Mucosa of descending colon (tissue), 3 donors: ENCODE results near the gene CCBE1. TPM values are rescaled to one million over a fixed set of nuclear protein-coding genes. Genes with fewer than 3 reads are reported as not detected.
"Not testable (repeated sequence)": the region's sequence is repeated elsewhere in the genome, so short reads cannot be mapped to it uniquely, and the experiment has no call there.

Experiments
- ATAC-seq: fragments of 200-7000 bp; cut with Tn5 transposase; one replicate; pipeline ENCODE4 v1.9.1; 2020; ENCODE audit warnings: mild to moderate bottlenecking, moderate library complexity
- DNase-seq, 3 donors: peaks; one replicate each; pipeline ENCODE4 v3.0.0-alpha.2; 2020
- H3K36me3 ChIP-seq: fragments of 200-600 bp; one replicate; pipeline ENCODE4 v1.8.0; 2021; ENCODE audit warnings: low read depth, mild to moderate bottlenecking
- H3K4me1 ChIP-seq: fragments of 200-600 bp; one replicate; pipeline ENCODE4 v1.8.0; 2021; ENCODE audit warnings: low read depth, mild to moderate bottlenecking
- H3K4me3 ChIP-seq: fragments of 200-600 bp; one replicate; pipeline ENCODE4 v1.8.0; 2021; ENCODE audit warnings: mild to moderate bottlenecking
- H3K9me3 ChIP-seq: fragments of 200-600 bp; one replicate; pipeline ENCODE4 v1.8.0; 2021; ENCODE audit warnings: mild to moderate bottlenecking
- intact Hi-C, 2 donors: fragments of 100-400 bp; cut with DNase I in 1 of 2; cut with micrococcal nuclease in 1 of 2; formaldehyde crosslinking; loops; one replicate each; pipeline versions ENCODE4 v1.11.0 to v1.11.1; 2022; cut with DNase I, micrococcal nuclease
- total RNA-seq, 3 donors: library from RNA; stranded (reverse); fragmentation: NEBNext Ultra II Directional in 2 of 3; extraction: Animal tissue kit (Norgen Biotek cat#: 25700) in 2 of 3; gene quantifications; one replicate each; pipeline versions ENCODE4 v1.2.1 to v1.2.4, GENCODE V29; 2021 to 2023
- TF ChIP-seq, protein P1 (sequence below): fragments of 200-600 bp; IDR thresholded peaks from one replicate; pipeline ENCODE4 v1.8.0; 2022; ENCODE audit warnings: antibody characterized with exemption, mild to moderate bottlenecking
- donor health status: DM: no; HTN: no; CAD: no; lungs with moderate emphysema.
- donor health status: DM: no; HTN: no; CAD: no.
- donor health status: DM: no; HTN: yes; CAD: no.

The CCBE1 gene
- total RNA-seq, 3 donors from 2014 or later, result 1.6 to 54.7 (median 2.2) TPM

DNA sequence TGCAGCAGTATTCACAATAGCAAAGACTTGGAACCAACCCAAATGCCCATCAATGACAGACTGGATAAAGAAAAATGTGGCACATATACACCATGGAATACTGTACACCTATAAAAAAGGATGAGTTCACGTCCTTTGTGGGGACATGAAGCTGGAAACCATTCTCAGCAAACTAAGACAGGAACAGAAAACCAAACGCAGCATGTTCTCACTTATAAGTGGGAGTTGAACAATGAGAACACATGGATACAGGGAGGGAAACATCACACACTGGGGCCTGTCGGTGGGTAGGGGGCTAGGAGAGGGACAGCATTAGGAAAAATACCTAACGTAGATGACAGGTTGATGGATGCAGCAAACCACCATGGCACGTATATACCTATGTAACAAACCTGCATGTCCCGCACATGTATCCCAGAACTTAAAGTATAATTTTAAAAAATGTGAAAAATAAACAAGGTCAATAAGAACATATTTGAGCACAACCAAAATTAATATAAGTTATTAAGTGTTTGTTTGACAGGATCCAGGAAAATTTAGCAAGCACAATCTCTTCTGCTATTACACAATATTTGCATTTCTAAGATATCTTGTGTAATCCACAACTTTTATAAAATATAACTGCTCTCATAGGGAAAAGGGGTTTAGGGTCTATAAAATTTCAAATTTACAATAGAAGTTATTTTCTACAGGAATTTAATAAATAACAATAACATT, 22.9 kb downstream of the CCBE1 start:
- ATAC-seq (no peak), DNase-seq (no peak)
- no peaks in the 10 kb centered on the region for H3K36me3 ChIP-seq
- intact Hi-C loops, result no loop called here
- H3K9me3 ChIP-seq, result no peaks in the 10 kb centered on the region
- H3K4me1 ChIP-seq, result no peaks in the 10 kb centered on the region
- TF ChIP-seq, protein P1, sequence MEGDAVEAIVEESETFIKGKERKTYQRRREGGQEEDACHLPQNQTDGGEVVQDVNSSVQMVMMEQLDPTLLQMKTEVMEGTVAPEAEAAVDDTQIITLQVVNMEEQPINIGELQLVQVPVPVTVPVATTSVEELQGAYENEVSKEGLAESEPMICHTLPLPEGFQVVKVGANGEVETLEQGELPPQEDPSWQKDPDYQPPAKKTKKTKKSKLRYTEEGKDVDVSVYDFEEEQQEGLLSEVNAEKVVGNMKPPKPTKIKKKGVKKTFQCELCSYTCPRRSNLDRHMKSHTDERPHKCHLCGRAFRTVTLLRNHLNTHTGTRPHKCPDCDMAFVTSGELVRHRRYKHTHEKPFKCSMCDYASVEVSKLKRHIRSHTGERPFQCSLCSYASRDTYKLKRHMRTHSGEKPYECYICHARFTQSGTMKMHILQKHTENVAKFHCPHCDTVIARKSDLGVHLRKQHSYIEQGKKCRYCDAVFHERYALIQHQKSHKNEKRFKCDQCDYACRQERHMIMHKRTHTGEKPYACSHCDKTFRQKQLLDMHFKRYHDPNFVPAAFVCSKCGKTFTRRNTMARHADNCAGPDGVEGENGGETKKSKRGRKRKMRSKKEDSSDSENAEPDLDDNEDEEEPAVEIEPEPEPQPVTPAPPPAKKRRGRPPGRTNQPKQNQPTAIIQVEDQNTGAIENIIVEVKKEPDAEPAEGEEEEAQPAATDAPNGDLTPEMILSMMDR, result no peak
- no peak overlapping the region for H3K4me3 ChIP-seq

DNA sequence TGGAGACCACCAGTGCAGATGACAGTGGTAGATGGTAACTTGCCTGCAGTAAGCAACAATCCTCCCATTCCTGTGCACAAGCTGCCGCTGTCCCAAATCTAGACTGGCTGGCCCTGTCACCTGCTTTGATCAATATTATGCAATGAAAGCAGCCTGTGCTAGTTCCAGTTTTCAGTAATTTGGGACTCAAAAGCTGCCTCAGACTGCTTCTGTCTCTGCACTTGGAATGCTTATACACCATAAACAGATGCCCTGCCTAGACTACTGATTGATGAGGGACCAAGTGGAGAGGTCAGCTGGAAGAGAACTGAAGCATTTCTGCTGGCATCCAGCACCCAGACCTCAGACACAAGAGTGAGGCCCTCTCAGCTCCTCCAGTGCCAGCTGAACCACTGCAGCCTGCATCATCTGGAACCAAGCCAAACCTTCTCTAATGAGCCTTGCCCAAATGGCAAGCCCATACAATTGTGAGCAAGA, 24.9 kb downstream of the CCBE1 start:
- TF ChIP-seq, protein P1, result no peak
- H3K36me3 ChIP-seq, result no peaks in the 10 kb centered on the region
- DNase-seq, result no peak
- intact Hi-C loops, result no loop called here
- H3K4me3 ChIP-seq, result no peak overlapping the region
- H3K4me1 ChIP-seq, result no peaks in the 10 kb centered on the region
- no peak for ATAC-seq
- no peaks in the 10 kb centered on the region for H3K9me3 ChIP-seq

DNA sequence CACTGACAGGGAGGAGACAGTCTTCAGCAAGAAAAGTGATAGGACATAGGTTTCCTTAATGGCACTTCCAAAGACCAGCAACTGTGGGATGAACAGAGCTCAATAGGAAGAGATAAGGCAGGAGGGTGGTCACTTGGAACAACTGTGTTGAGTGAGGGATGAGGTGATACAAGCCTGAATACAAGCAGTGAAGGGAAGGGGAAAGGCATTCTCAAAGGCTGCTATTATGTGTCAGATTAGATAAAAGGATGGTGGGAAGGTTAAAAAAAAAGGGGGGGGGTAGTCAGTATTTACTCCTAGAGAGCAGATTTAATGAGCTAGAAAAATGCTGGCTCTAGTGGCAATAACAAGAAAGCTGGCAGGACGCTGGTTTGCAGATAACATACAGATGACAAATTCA, 25.7 kb downstream of the CCBE1 start:
- TF ChIP-seq, protein P1, result no peak
- no peak for DNase-seq
- ATAC-seq, result no peak
- H3K4me1 ChIP-seq, result no peaks in the 10 kb centered on the region
- H3K36me3 ChIP-seq, result no peaks in the 10 kb centered on the region
- H3K4me3 ChIP-seq, result no peak overlapping the region
- no peaks in the 10 kb centered on the region for H3K9me3 ChIP-seq
- intact Hi-C loops, result no loop called here

DNA sequence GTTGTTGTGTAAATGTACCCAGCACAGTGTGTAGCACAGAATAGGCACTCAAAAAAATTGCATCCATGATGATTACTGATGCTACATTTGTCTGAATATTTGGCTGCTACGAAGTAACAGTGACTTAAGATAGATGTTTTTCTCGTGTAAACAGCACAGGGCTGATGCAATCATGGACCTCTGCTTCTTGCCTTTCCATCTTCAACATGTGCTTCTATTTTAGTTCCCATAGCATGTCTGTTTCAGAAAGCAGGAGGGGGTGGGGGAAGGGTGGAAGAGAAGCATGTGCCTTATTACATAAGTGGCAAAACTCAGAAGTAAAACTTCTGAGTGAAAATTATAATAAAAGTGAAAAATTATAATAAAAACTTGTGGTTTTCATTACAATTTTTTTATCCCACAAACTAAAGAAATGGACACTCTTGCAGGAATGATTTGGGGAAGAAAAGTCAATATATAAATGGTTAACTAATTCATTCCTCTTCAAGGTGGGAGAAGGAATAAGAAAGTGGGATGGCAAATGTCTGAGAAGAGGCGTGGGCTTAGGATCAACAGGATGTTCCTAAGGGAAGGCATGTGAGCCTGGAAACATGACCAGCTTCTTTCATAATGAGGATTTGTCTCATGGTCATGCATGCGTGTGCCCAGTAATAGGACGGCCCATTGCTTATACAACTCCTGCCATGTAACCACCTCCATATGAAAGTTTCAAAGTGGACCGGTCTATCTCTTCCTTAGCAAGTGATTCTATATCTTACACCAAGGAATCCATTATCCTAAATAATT, 27.2 kb downstream of the CCBE1 start:
- H3K4me3 ChIP-seq, result no peak overlapping the region
- H3K9me3 ChIP-seq, result no peaks in the 10 kb centered on the region
- ATAC-seq, result no peak
- intact Hi-C loops, result no loop called here
- no peak for DNase-seq
- no peaks in the 10 kb centered on the region for H3K36me3 ChIP-seq
- TF ChIP-seq, protein P1, result no peak
- no peaks in the 10 kb centered on the region for H3K4me1 ChIP-seq

DNA sequence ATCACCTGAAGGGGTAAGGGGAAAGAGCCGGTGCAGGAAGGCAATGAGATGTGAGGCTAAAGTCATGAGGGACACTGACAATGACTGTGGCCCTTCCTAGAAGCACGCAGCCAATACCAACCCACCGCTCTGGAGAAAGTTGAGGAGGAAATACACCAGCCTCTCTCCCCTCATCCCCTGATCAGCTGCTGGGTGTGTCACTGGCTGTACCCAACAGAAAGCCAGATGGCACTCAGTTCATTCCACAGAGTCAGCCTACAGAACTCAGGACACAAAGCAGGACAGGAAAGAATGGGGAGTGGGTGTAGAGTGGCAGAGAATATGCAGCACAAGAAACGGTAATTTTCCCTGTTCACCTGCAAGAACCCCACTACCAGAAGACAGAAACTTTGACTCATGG, 29.7 kb downstream of the CCBE1 start:
- DNase-seq, result no peak
- no peaks in the 10 kb centered on the region for H3K4me1 ChIP-seq
- TF ChIP-seq, protein P1, result no peak
- no peak overlapping the region for H3K4me3 ChIP-seq
- no peaks in the 10 kb centered on the region for H3K36me3 ChIP-seq
- intact Hi-C loops, result no loop called here
- no peaks in the 10 kb centered on the region for H3K9me3 ChIP-seq
- ATAC-seq, result no peak

DNA sequence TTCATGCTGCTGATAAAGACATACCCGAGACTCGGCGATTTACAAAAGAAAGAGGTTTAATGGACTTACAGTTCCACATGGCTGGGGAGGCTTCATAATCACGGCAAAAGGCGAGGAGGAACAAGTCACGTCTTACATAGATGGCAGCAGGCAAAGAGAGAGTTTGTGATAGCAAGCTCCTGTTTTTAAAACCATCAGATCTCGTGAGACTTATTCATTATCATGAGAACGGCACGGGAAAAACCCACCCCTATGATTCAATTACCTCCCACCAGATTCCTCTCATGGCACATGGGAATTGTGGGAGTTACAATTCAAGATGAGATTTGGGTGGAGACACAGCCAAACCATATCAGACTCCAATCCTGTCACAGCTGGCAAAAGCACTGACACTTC, 31.2 kb downstream of the CCBE1 start:
- H3K4me1 ChIP-seq, ATAC-seq, H3K9me3 ChIP-seq, H3K4me3 ChIP-seq, DNase-seq, intact Hi-C loops, H3K36me3 ChIP-seq: not testable (repeated sequence)
